Stimulated activated naive CD8-positive, alpha-beta T cell treated with anti-CD3 and anti-CD28 coated beads, Interleukin-15, Interleukin-2, amounts not matched to agents 100 ng/mL and 50 ng/mL, for 24 hours (primary cell): ENCODE measurements around the gene CREB3L2.
A peak's percentile ranks its signal among the peaks of the same experiment; 100 is the strongest.
"Not testable (repeated sequence)": the region's sequence is repeated elsewhere in the genome, so short reads cannot be mapped to it uniquely, and the experiment has no call there.

Source experiments
- H3K27ac Mint-ChIP-seq: one replicate; pipeline ENCODE4 v1.8.0; 2021; ENCODE audit warnings: mild to moderate bottlenecking, mixed read lengths
- H3K27me3 Mint-ChIP-seq: one replicate; pipeline ENCODE4 v1.8.0; 2021; ENCODE audit warnings: mixed read lengths
- H3K36me3 Mint-ChIP-seq: one replicate; pipeline ENCODE4 v1.8.0; 2021; ENCODE audit warnings: low read depth, mixed read lengths
- H3K4me1 Mint-ChIP-seq: one replicate; pipeline ENCODE4 v1.8.0; 2021; ENCODE audit warnings: low read depth, mixed read lengths
- H3K4me3 Mint-ChIP-seq: one replicate; pipeline ENCODE4 v1.8.0; 2021; ENCODE audit warnings: mild to moderate bottlenecking, mixed read lengths
- H3K9me3 Mint-ChIP-seq: one replicate; pipeline ENCODE4 v1.8.0; 2021; ENCODE audit warnings: mixed read lengths

CREB3L2 gene, protein sequence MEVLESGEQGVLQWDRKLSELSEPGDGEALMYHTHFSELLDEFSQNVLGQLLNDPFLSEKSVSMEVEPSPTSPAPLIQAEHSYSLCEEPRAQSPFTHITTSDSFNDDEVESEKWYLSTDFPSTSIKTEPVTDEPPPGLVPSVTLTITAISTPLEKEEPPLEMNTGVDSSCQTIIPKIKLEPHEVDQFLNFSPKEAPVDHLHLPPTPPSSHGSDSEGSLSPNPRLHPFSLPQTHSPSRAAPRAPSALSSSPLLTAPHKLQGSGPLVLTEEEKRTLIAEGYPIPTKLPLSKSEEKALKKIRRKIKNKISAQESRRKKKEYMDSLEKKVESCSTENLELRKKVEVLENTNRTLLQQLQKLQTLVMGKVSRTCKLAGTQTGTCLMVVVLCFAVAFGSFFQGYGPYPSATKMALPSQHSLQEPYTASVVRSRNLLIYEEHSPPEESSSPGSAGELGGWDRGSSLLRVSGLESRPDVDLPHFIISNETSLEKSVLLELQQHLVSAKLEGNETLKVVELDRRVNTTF

DNA sequence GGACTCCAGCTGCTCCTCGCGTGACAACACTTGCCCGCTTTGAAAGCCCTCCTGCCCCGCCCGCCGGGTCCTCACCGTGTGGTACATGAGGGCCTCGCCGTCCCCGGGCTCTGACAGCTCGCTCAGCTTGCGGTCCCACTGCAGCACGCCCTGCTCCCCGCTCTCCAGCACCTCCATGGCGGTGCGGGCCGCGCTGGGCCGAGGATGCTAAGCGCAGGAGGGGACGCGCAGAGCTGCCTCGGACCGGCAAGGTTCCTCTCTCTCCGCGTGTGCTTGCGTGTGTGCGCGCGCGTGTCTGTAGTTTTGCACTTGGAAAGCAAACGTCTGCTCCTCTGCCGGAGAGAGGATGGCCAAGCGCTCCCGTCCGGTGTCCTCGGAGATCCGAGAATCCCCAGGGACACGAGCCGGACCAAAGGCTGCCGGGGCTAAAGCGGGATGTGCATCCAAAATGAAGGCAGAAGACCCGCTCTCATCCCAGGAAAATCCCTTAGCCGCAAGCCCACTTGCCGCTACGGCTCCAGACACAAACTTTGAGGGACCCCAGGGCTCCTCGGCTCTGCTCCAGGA, at the start of gene CREB3L2:
Gene CREB3L2, minus strand, starts transcription at position 558 of the 567 bp plus-strand sequence. Its CDS starts 381 bp downstream, at position 177.
- Mint-ChIP-seq H3K27ac (peak within 1 kb of the TSS; percentile 84), H3K27me3 (no peaks in the 10 kb centered on the region), H3K4me3 (peak within 1 kb of the TSS; percentile 92), H3K9me3 (no peaks in the 10 kb centered on the region), H3K4me1 (peaks cover 50% of the 10 kb centered on the region), H3K36me3 (peaks cover 12% of the 10 kb centered on the region)

DNA sequence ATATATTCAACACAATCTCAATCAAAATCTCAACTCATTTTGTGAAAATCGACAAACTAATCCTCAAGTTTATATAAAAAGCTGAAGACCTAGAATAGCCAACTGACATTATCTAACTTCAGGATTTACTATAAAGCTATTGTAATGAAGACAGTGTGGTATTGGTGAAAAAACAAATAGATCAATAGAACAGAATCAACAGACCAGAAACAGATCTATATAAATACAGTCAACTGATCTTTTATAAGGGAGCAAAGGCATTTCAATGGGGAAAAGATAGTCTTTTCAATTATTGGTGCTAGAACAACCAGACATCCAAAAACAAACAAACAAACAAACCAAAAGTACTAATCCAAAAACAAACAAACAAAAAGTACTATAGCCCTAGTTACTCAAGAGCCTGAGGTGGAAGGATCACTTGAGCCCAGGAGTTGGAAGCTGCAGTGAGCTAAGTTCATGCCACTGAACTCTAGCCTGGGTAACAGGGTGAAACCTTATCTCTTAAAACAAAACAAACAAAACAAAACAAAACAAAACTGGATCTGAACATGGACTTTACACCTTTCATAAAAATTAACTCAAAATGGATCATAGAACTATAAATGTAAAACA, 47.7 kb upstream of the CREB3L2 start:
- H3K4me1 Mint-ChIP-seq = no peaks in the 10 kb centered on the region
- H3K4me3 Mint-ChIP-seq = no peak overlapping the region
- H3K9me3 Mint-ChIP-seq = peaks cover 9% of the 10 kb centered on the region
- H3K36me3 Mint-ChIP-seq = no peaks in the 10 kb centered on the region
- no peak overlapping the region for H3K27ac Mint-ChIP-seq
- H3K27me3 Mint-ChIP-seq = peaks cover 15% of the 10 kb centered on the region

- H3K27me3 Mint-ChIP-seq = peaks cover 12% of the 10 kb centered on the region
- H3K4me1 Mint-ChIP-seq = no peaks in the 10 kb centered on the region
- peaks cover 9% of the 10 kb centered on the region for H3K9me3 Mint-ChIP-seq
- no peaks in the 10 kb centered on the region for H3K36me3 Mint-ChIP-seq
- no peak overlapping the region for H3K4me3 Mint-ChIP-seq
- no peak overlapping the region for H3K27ac Mint-ChIP-seq
Measured at GRCh38 chr7:138047907-138048306, 46.0 kb upstream of the CREB3L2 start.

DNA sequence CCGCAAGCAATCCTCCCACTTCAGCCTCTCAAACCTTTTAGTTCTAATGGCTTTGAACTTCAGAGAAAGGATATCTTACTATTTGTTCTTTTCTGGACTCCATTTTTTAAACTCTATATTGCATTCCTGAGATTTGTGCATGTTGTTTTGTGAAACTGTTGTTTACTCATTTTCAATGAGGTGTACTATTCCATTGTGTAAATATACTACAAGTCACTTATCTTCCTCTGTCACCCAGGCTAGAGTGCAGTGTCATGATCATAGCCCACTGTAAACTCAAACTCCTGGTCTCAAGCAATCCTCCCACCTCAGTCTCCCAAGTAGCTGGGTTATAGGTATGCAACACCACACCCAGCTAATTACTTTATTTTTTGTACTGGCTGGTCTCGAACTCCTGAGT, 43.0 kb upstream of the CREB3L2 start:
- H3K27ac Mint-ChIP-seq = no peak overlapping the region
- no peak overlapping the region for H3K4me3 Mint-ChIP-seq
- no peaks in the 10 kb centered on the region for H3K36me3 Mint-ChIP-seq
- peaks cover 13% of the 10 kb centered on the region for H3K27me3 Mint-ChIP-seq
- no peaks in the 10 kb centered on the region for H3K9me3 Mint-ChIP-seq
- H3K4me1 Mint-ChIP-seq = no peaks in the 10 kb centered on the region

DNA sequence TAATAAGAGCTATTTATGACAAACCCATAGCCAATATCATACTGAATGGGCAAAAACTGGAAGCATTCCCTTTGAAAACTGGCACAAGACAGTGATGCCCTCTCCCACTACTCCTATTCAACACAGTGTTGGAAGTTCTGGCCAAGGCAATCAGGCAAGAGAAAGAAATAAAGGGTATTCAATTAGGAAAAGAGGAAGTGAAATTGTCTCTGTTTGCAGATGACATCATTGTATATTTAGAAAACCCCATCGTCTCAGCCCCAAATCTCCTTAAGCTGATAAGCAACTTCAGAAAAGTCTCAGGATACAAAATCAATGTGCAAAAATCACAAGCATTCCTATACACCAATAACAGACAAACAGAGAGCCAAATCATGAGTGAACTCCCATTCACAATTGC, 38.2 kb upstream of the CREB3L2 start:
- H3K27ac Mint-ChIP-seq, H3K4me1 Mint-ChIP-seq, H3K9me3 Mint-ChIP-seq, H3K4me3 Mint-ChIP-seq, H3K36me3 Mint-ChIP-seq, H3K27me3 Mint-ChIP-seq: not testable (repeated sequence)

DNA sequence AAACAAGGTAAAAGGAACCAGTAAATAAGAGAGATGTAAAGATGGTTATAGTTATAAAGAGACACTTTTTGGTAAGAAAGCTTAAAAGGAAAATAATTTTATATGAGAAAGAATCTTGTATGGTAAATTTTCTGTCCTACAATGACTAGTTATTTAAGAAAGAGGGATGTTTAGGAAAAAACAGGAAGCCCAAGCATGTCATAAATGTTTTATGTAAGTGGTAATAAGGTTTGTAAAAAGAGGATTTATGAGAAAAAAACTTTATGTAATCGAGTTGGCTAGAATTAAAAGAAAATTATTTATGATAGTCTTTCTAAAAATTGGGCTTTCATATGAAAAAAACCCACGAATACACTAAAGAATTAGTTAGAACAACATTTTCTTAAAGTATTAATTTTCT, 34.2 kb upstream of the CREB3L2 start:
- Mint-ChIP-seq H3K4me1 (peaks cover 5% of the 10 kb centered on the region), H3K36me3 (peaks cover 5% of the 10 kb centered on the region), H3K27me3 (peaks cover 9% of the 10 kb centered on the region), H3K27ac (no peak overlapping the region), H3K4me3 (no peak overlapping the region), H3K9me3 (peaks cover 12% of the 10 kb centered on the region)

DNA sequence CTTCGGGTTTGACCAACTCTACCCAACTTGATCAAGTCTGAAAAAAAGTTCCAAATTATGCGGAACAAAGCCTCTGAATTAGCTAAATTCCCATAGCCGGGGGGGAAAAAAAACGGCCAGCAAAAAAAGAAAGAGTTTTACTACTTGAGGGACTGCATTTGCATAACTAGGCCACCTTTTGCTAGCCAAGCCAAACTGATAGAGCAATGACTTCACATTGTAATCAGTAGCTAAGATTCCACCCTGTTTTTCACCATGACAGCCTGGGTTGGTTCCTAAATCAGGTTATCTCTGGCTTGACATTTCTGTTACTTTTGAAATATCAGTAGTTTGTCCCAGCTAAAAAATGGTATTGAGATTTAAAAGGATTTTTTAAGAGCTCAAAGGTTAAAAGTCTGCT, 31.4 kb upstream of the CREB3L2 start:
- Mint-ChIP-seq H3K27me3 (peaks cover 4% of the 10 kb centered on the region), H3K36me3 (peaks cover 5% of the 10 kb centered on the region), H3K4me3 (no peak overlapping the region), H3K4me1 (peaks cover 11% of the 10 kb centered on the region), H3K27ac (no peak overlapping the region), H3K9me3 (peaks cover 12% of the 10 kb centered on the region)

- no peak overlapping the region for H3K27ac Mint-ChIP-seq
- peaks cover 12% of the 10 kb centered on the region for H3K9me3 Mint-ChIP-seq
- no peak overlapping the region for H3K4me3 Mint-ChIP-seq
- peaks cover 5% of the 10 kb centered on the region for H3K36me3 Mint-ChIP-seq
- H3K4me1 Mint-ChIP-seq = peaks cover 11% of the 10 kb centered on the region
- peaks cover 4% of the 10 kb centered on the region for H3K27me3 Mint-ChIP-seq
Measured at GRCh38 chr7:138032770-138033169, 30.9 kb upstream of the CREB3L2 start.

- H3K27me3 Mint-ChIP-seq = peaks cover 4% of the 10 kb centered on the region
- H3K36me3 Mint-ChIP-seq = peaks cover 5% of the 10 kb centered on the region
- peaks cover 11% of the 10 kb centered on the region for H3K4me1 Mint-ChIP-seq
- H3K9me3 Mint-ChIP-seq = peaks cover 12% of the 10 kb centered on the region
- H3K4me3 Mint-ChIP-seq = no peak overlapping the region
- H3K27ac Mint-ChIP-seq = no peak overlapping the region
Measured at GRCh38 chr7:138032186-138032585, 30.3 kb upstream of the CREB3L2 start.

DNA sequence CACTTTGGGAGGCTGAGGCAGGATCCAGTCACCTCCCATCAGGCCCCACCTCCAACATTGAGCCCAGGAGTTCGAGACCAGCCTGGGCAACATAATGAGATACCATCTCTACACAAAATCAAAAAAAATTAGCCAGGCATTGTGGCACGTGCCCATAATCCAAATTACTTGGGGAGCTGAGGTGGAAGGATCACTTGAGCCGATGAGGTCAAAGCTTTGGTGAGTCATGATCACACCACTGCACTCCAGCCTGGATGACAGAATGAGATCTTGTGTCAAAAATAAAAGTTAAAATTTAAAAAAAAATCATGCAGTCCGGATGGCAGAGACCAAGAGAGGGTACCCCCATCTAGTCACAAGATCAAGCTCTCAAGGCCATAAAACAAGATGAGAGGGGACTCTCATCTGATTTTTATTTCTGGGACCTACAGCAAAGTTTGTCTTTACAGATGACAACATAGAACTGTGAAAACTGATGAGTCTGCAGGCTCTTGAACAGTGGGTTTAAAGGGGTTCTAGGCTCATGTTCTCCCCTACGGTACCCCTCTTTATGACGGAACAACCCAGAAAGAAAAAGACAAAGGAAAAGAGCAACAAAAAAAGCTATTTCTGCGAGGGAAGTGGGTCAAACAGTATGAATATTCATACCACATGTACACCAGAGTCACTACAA, 28.9 kb upstream of the CREB3L2 start:
- Mint-ChIP-seq H3K4me3 (no peak overlapping the region), H3K27me3 (no peaks in the 10 kb centered on the region), H3K9me3 (peaks cover 8% of the 10 kb centered on the region), H3K4me1 (peaks cover 11% of the 10 kb centered on the region), H3K36me3 (no peaks in the 10 kb centered on the region), H3K27ac (no peak overlapping the region)

DNA sequence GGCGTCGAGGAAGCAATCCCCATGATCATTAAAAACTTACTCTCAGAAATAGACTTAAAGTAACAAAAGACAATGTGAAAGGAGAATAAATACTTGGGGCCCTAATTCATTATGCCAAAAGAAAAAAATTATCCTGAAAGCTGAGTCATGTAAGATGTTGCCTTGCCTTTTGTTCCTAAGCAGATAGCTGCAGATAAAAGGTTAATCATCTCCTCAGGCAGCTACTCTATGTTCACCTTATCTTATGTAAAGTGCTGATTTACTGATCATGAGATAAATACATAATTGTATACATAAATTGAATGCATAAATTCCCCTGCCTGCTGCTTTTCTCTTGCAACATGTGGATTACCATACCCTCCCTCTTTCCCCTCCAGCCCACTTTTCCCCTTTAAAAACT, 28.1 kb upstream of the CREB3L2 start:
- Mint-ChIP-seq H3K4me3 (no peak overlapping the region), H3K36me3 (no peaks in the 10 kb centered on the region), H3K27me3 (no peaks in the 10 kb centered on the region), H3K27ac (no peak overlapping the region), H3K4me1 (peaks cover 11% of the 10 kb centered on the region), H3K9me3 (peaks cover 5% of the 10 kb centered on the region)

- peaks cover 12% of the 10 kb centered on the region for H3K4me1 Mint-ChIP-seq
- H3K27me3 Mint-ChIP-seq = no peaks in the 10 kb centered on the region
- H3K36me3 Mint-ChIP-seq = no peaks in the 10 kb centered on the region
- H3K4me3 Mint-ChIP-seq = no peak overlapping the region
- no peak overlapping the region for H3K27ac Mint-ChIP-seq
- no peaks in the 10 kb centered on the region for H3K9me3 Mint-ChIP-seq
Measured at GRCh38 chr7:138029126-138029525, 27.2 kb upstream of the CREB3L2 start.

DNA sequence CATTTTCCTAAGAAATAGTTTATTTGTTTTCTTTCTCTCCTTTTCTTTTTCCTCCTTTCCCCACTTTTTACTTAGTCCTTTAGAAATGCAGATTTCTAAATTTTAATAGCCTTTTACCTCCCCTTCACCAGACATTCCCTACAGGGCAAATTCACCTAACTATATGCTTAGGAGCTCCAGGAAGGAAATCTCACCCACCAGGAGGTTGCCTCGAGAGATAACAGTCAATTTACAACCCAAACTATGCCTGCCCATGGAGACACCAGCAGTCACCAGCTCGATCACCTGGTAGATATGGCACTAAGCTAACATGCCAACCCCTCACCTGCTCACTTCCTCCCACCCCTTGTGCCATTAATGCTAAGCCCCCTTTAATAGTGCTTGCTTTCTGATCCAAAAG, 25.2 kb upstream of the CREB3L2 start:
- H3K27ac Mint-ChIP-seq = no peak overlapping the region

GRCh38 chr7:138025215-138026186, 23.6 kb upstream of the CREB3L2 start:
- Mint-ChIP-seq H3K36me3 (no peaks in the 10 kb centered on the region), H3K4me1 (peaks cover 10% of the 10 kb centered on the region), H3K4me3 (no peak overlapping the region), H3K27me3 (no peaks in the 10 kb centered on the region), H3K27ac (no peak overlapping the region), H3K9me3 (no peaks in the 10 kb centered on the region)

More for the DNA sequence above, 25.2 kb upstream of the CREB3L2 start:
- Mint-ChIP-seq H3K27me3 (no peaks in the 10 kb centered on the region), H3K4me3 (no peak overlapping the region), H3K36me3 (no peaks in the 10 kb centered on the region), H3K9me3 (no peaks in the 10 kb centered on the region), H3K4me1 (peaks cover 10% of the 10 kb centered on the region)
